ENCODE data around the gene COL25A1. TPM values are rescaled to one million over a fixed set of nuclear protein-coding genes. Genes with fewer than 3 reads are reported as not detected.

COL25A1 gene
- total RNA-seq, 1 experiment from 2014 or later = 8.8 TPM

- no peaks in the 10 kb centered on the region for H3K36me3 ChIP-seq (ENCODE audit: insufficient read depth, low read length, poor library complexity, severe bottlenecking)
- DNase-seq (ENCODE audit: low spot score) = no peak
- no peaks in the 10 kb centered on the region for H3K4me1 ChIP-seq (ENCODE audit: insufficient read depth, low read length, poor library complexity, severe bottlenecking)
- H3K27ac ChIP-seq (ENCODE audit: low read depth, low read length, poor library complexity, severe bottlenecking) = no peak overlapping the region
- BruUV-seq (replicated peaks) = no TSS peak
- no peaks in the 10 kb centered on the region for H3K9me3 ChIP-seq (ENCODE audit: low read depth, low read length, poor library complexity, severe bottlenecking)
- CTCF ChIA-PET = no interaction called here
- TF ChIP-seq CTCF (conservative IDR thresholded peaks at IDR 0.05; ENCODE audit: low read depth, low read length) (no peak), EZH2 (IDR thresholded peaks at IDR 0.05; ENCODE audit: borderline replicate concordance, low read depth, low read length, poor library complexity, severe bottlenecking) (no peak)
- no peak overlapping the region for H3K4me3 ChIP-seq (ENCODE audit: low read depth, low read length, poor library complexity, severe bottlenecking)
- no peaks in the 10 kb centered on the region for H3K27me3 ChIP-seq (replicated peaks; ENCODE audit: insufficient read depth, low read depth, low read length, poor library complexity)
- POLR2A ChIA-PET (ENCODE audit: low non-redundant PET) = no interaction called here
- intact Hi-C loops (cut with micrococcal nuclease; ENCODE audit: unreplicated experiment) = no loop called here
Observed at GRCh38 chr4:109032671-109033070, 269.8 kb downstream of the COL25A1 start.

- TF ChIP-seq CTCF (conservative IDR thresholded peaks at IDR 0.05; ENCODE audit: low read depth, low read length) = no peak
- TF ChIP-seq EZH2 (IDR thresholded peaks at IDR 0.05; ENCODE audit: borderline replicate concordance, low read depth, low read length, poor library complexity, severe bottlenecking) = no peak
- Histone ChIP-seq H3K4me1 (ENCODE audit: insufficient read depth, low read length, poor library complexity, severe bottlenecking) (peaks cover 8% of the 10 kb centered on the region), H3K36me3 (ENCODE audit: insufficient read depth, low read length, poor library complexity, severe bottlenecking) (no peaks in the 10 kb centered on the region), H3K9me3 (ENCODE audit: low read depth, low read length, poor library complexity, severe bottlenecking) (no peaks in the 10 kb centered on the region), H3K4me3 (ENCODE audit: low read depth, low read length, poor library complexity, severe bottlenecking) (no peak overlapping the region), H3K27ac (ENCODE audit: low read depth, low read length, poor library complexity, severe bottlenecking) (no peak overlapping the region), H3K27me3 (replicated peaks; ENCODE audit: insufficient read depth, low read depth, low read length, poor library complexity) (no peaks in the 10 kb centered on the region)
- ChIA-PET POLR2A (ENCODE audit: low non-redundant PET) (interaction anchor here (0.7 kb wide), 1 partner anchor 255 kb away, joined by 3 read pairs; no protein-coding TSS in a partner anchor), CTCF (no interaction called here)
- BruUV-seq (replicated peaks) = no TSS peak
- intact Hi-C loops (cut with micrococcal nuclease; ENCODE audit: unreplicated experiment) = no loop called here
- no peak for DNase-seq (ENCODE audit: low spot score)
Observed at GRCh38 chr4:109029987-109030386, 272.5 kb downstream of the COL25A1 start.

- DNase-seq (ENCODE audit: low spot score) = no peak
- Histone ChIP-seq H3K27ac (ENCODE audit: low read depth, low read length, poor library complexity, severe bottlenecking) (no peak overlapping the region), H3K4me3 (ENCODE audit: low read depth, low read length, poor library complexity, severe bottlenecking) (no peak overlapping the region), H3K27me3 (replicated peaks; ENCODE audit: insufficient read depth, low read depth, low read length, poor library complexity) (no peaks in the 10 kb centered on the region), H3K9me3 (ENCODE audit: low read depth, low read length, poor library complexity, severe bottlenecking) (no peaks in the 10 kb centered on the region), H3K36me3 (ENCODE audit: insufficient read depth, low read length, poor library complexity, severe bottlenecking) (no peaks in the 10 kb centered on the region), H3K4me1 (ENCODE audit: insufficient read depth, low read length, poor library complexity, severe bottlenecking) (peaks cover 8% of the 10 kb centered on the region)
- ChIA-PET POLR2A (ENCODE audit: low non-redundant PET) (no interaction called here), CTCF (no interaction called here)
- no peak for TF ChIP-seq EZH2 (IDR thresholded peaks at IDR 0.05; ENCODE audit: borderline replicate concordance, low read depth, low read length, poor library complexity, severe bottlenecking)
- intact Hi-C loops (cut with micrococcal nuclease; ENCODE audit: unreplicated experiment) = no loop called here
- no TSS peak for BruUV-seq (replicated peaks)
Observed at GRCh38 chr4:109027016-109027500, 275.4 kb downstream of the COL25A1 start.

- H3K27ac ChIP-seq (ENCODE audit: low read depth, low read length, poor library complexity, severe bottlenecking) = no peak overlapping the region
- intact Hi-C loops (cut with micrococcal nuclease; ENCODE audit: unreplicated experiment) = no loop called here
- CTCF ChIA-PET = no interaction called here
- BruUV-seq (replicated peaks) = no TSS peak
- no peaks in the 10 kb centered on the region for H3K27me3 ChIP-seq (replicated peaks; ENCODE audit: insufficient read depth, low read depth, low read length, poor library complexity)
- DNase-seq (ENCODE audit: low spot score) = no peak
- no peaks in the 10 kb centered on the region for H3K9me3 ChIP-seq (ENCODE audit: low read depth, low read length, poor library complexity, severe bottlenecking)
- peaks cover 8% of the 10 kb centered on the region for H3K4me1 ChIP-seq (ENCODE audit: insufficient read depth, low read length, poor library complexity, severe bottlenecking)
- no peaks in the 10 kb centered on the region for H3K36me3 ChIP-seq (ENCODE audit: insufficient read depth, low read length, poor library complexity, severe bottlenecking)
- POLR2A ChIA-PET (ENCODE audit: low non-redundant PET) = no interaction called here
- no peak for TF ChIP-seq EZH2 (IDR thresholded peaks at IDR 0.05; ENCODE audit: borderline replicate concordance, low read depth, low read length, poor library complexity, severe bottlenecking)
- TF ChIP-seq CTCF (conservative IDR thresholded peaks at IDR 0.05; ENCODE audit: low read depth, low read length) = no peak
- H3K4me3 ChIP-seq (ENCODE audit: low read depth, low read length, poor library complexity, severe bottlenecking) = no peak overlapping the region
Observed at GRCh38 chr4:109026588-109026987, 275.9 kb downstream of the COL25A1 start.
